GM12872 (cell line): ENCODE data around the gene DLGAP1.

Experiments used
- CTCF ChIP-seq: IDR thresholded peaks from 3 replicates; pipeline ENCODE4 v1.5.1; 2011; ENCODE audit warnings: low read depth, mild to moderate bottlenecking, low read length, moderate library complexity; ENCODE audit not compliant: insufficient read depth

The DLGAP1 gene

GRCh38 chr18:3510024-3510423 lies 945.1 kb downstream of the DLGAP1 start:
- TF ChIP-seq CTCF, result no peak

GRCh38 chr18:3508576-3509549 lies 946.2 kb downstream of the DLGAP1 start:
- no peak for TF ChIP-seq CTCF

DNA sequence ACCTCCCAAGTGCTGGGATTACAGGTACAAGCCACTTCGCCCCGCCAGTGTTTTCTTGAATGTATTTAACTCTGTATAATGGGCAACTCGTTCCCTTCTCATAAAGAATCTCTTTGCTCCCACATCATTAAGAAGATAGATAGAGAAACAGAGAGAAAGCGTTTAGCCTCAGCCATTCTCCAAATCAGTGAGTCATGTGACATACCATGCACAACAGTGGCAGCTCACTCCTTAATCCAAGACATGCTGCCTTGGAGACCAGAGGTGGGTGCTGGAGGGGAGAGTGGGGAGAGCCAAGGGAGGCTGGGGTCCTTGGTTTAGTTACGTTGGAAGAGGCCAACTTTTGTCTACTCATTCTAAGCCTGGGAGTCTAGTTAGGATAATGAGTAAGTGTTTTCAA lies 950.5 kb downstream of the DLGAP1 start:
- no peak for TF ChIP-seq CTCF

DNA sequence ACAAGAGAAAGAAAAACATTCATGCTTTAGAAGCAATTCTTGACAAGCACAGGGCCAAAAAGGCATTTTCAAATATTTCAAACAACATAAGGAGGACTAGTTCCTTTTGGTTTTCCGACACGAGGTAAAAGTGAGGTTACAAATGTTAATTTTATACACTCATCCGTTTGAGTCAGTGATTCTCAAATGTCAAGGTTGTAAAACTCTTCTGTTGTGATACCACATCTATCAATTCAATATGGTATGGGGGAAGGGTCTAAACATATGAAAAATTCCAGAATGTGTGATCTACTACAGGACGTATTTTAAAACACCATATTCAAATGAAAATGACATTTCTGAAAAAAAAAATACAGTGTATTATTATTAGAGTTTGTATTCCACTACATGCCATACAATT lies 952.5 kb downstream of the DLGAP1 start:
- TF ChIP-seq CTCF, result no peak

GRCh38 chr18:3500016-3500415 lies 955.1 kb downstream of the DLGAP1 start:
- TF ChIP-seq CTCF, result no peak

DNA sequence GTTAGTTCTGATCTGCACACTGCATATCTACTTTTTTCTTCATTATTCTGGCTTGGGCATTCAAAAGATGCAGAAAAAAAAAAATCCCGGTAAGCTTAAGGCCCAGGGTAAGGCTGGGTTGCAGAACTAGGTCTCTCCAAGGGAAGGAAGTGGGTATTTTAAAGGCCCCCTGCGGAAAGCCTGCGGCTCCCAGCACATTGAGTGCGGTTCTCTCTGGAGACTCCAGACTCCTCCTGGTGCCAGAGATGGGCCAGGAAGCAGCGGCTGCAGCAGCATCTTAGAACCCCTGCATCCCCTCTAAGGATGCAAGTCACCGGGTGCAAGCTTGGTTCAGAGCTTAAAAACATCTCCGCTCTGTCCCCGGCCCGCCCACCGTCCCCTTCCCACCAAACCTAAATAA lies 955.6 kb downstream of the DLGAP1 start:
- no peak for TF ChIP-seq CTCF

DNA sequence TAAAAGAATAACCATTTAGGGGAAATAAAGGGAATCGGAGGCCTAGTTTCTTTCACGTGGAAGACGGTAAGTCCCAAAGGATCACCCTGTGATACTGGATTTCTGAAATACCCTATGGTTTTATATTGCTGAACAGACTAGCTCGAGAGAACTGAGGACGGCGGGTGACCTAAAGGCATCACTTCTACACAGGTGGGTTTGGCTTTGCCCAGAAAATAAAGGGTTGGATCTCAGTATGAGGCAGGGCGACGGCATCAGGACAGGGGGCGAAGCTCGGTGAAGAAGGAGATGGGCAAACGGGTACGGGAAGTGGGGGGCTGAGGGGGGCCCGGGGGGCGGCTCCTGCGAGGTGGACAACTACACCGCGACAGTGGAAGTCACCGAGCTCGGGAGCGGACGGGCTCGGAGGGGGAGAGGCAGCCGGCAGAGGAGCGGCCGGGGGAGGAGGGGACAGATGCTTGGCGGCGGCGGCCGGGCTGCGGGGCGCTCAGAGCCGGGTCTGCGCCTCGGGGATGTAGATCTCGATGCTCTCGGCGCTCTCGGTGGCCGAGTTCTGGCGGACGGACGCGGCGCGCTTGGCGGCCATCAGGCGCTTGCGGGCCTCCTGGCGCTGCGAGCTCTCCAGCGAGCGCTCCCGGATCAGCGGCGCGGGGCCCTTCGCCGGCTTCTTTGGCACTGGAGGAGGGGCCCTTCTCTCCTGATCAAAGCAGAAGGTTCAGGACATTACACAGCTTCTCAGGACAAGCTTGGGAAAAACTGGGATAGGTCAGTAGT lies 956.2 kb downstream of the DLGAP1 start:
- TF ChIP-seq CTCF, result no peak
